A549 (cell line): ENCODE measurements around the gene FASTK. TPM values are rescaled to one million over a fixed set of nuclear protein-coding genes. Genes with fewer than 3 reads are reported as not detected.

ENCODE experiments used
- ATAC-seq, 2 experiments: fragments of 200-7000 bp in 1 of 2; fragments of >200 bp in 1 of 2; cut with Nextera tagmentation in 1 of 2; cut with Tn5 transposase in 1 of 2; 3 replicates each; pipeline versions ENCODE4 v1.8.0 to v1.9.1; 2018 to 2020; ENCODE audit warnings: mild to moderate bottlenecking in 1 of 2, moderate library complexity in 1 of 2
- CTCF ChIA-PET: fragments of 300-600 bp; sonication (Branson Sonifier 250); formaldehyde crosslinking; extraction: SDS; loops from one replicate; lab custom pipeline; 2021; ENCODE audit warnings: antibody characterized with exemption, inconsistent platforms; lab: Yijun Ruan, JAX
- POLR2A ChIA-PET: fragments of 350-600 bp; formaldehyde crosslinking; extraction: SDS; loops from one replicate; lab custom pipeline; 2021; ENCODE audit warnings: antibody characterized with exemption, inconsistent platforms; lab: Yijun Ruan, JAX
- DNase-seq, 2 experiments: peaks; one replicate each; pipeline versions ENCODE4 v3.0.0 to v3.0.0-alpha.2; 2011 to 2016; ENCODE audit warnings: low read depth in 1 of 2, low spot score in 1 of 2
- FAIRE-seq: peaks from 2 replicates; lab custom pipeline; 2011; peaks lifted over from hg19 to GRCh38; lab: Jason Lieb, UNC
- H3K27ac ChIP-seq, 2 experiments: fragments of >200 bp; sonication (Bioruptor Twin); formaldehyde crosslinking; 3 replicates each; pipeline ENCODE4 v1.5.1; 2016 to 2017
- H3K4me1 ChIP-seq: fragments of >200 bp; sonication (Bioruptor Twin); formaldehyde crosslinking; 3 replicates; pipeline ENCODE4 v1.6.1; 2016
- H3K4me2 ChIP-seq: fragments of >200 bp; sonication (Bioruptor Twin); formaldehyde crosslinking; 3 replicates; pipeline ENCODE4 v1.6.1; 2016
- H3K4me3 ChIP-seq: fragments of >200 bp; sonication (Bioruptor Twin); formaldehyde crosslinking; 3 replicates; pipeline ENCODE4 v1.5.1; 2016
- H3K9me3 ChIP-seq: fragments of >200 bp; sonication (Bioruptor Twin); formaldehyde crosslinking; 3 replicates; pipeline ENCODE4 v1.6.1; 2016
- BHLHE40 ChIP-seq: IDR thresholded peaks from 2 replicates; pipeline ENCODE4 v1.6.1; 2012; ENCODE audit warnings: low read depth, low read length, inconsistent platforms
- ESRRA ChIP-seq: fragments of 150-350 bp; IDR thresholded peaks from 2 replicates; pipeline ENCODE4 v1.6.1; 2014; ENCODE audit warnings: mild to moderate bottlenecking, low read length, borderline replicate concordance
- HEYL ChIP-seq: fragments of 250-450 bp; sonication (Bioruptor Pico); IDR thresholded peaks from 2 replicates; pipeline ENCODE4 v1.8.0; 2021; ENCODE audit warnings: mild to moderate bottlenecking, moderate library complexity
- HOXA7 ChIP-seq: fragments of 250-450 bp; sonication (Bioruptor Pico); IDR thresholded peaks from 2 replicates; pipeline ENCODE4 v1.5.0; 2020; ENCODE audit warnings: mild to moderate bottlenecking, moderate library complexity
- HOXB5 ChIP-seq: fragments of 250-450 bp; sonication (Bioruptor Pico); IDR thresholded peaks from 2 replicates; pipeline ENCODE4 v1.5.0; 2020; ENCODE audit warnings: mild to moderate bottlenecking, moderate library complexity
- JUNB ChIP-seq: fragments of >200 bp; sonication (Bioruptor Twin); formaldehyde crosslinking; IDR thresholded peaks from 2 replicates; pipeline ENCODE4 v1.6.1; 2016
- MAFK ChIP-seq: fragments of 450-650 bp; IDR thresholded peaks from 2 replicates; pipeline ENCODE4 v1.6.1; 2014; ENCODE audit not compliant: partially characterized antibody
- NPAS2 ChIP-seq: fragments of 250-450 bp; sonication (Bioruptor Pico); IDR thresholded peaks from 2 replicates; pipeline ENCODE4 v1.8.0; 2022; ENCODE audit warnings: mild to moderate bottlenecking, moderate library complexity, borderline replicate concordance
- PHF8 ChIP-seq: fragments of 200-600 bp; sonication (generic); IDR thresholded peaks from 2 replicates; pipeline ENCODE4 v1.6.1; 2016; ENCODE audit warnings: low read depth, mild to moderate bottlenecking, antibody characterized with exemption, moderate library complexity, borderline replicate concordance
- POLR2A ChIP-seq: IDR thresholded peaks from 2 replicates; pipeline ENCODE4 v1.6.1; 2012; ENCODE audit warnings: mild to moderate bottlenecking, low read length
- RARB ChIP-seq: fragments of 250-450 bp; sonication (Bioruptor Pico); IDR thresholded peaks from 2 replicates; pipeline ENCODE4 v1.8.0; 2021; ENCODE audit warnings: mild to moderate bottlenecking, moderate library complexity
- RCOR1 ChIP-seq: fragments of 150-350 bp; IDR thresholded peaks from 2 replicates; pipeline ENCODE4 v1.6.1; 2014; ENCODE audit warnings: antibody characterized with exemption, low read length, low read depth
- RFX5 ChIP-seq: fragments of 450-650 bp; IDR thresholded peaks from 2 replicates; pipeline ENCODE4 v1.7.1; 2014; ENCODE audit warnings: antibody characterized with exemption, mild to moderate bottlenecking, moderate library complexity
- RNF2 ChIP-seq: fragments of 200-600 bp; sonication (generic); IDR thresholded peaks from 2 replicates; pipeline ENCODE4 v1.6.1; 2016; ENCODE audit warnings: low read depth, mild to moderate bottlenecking, antibody characterized with exemption, moderate library complexity, borderline replicate concordance
- SREBF2 ChIP-seq: fragments of 450-650 bp; IDR thresholded peaks from 2 replicates; pipeline ENCODE4 v1.6.1; 2014; ENCODE audit warnings: mild to moderate bottlenecking, moderate library complexity
- TFCP2L1 ChIP-seq: fragments of 250-450 bp; sonication (Bioruptor Pico); IDR thresholded peaks from 2 replicates; pipeline ENCODE4 v1.5.0; 2021; ENCODE audit warnings: mild to moderate bottlenecking
- ZNF302 ChIP-seq: fragments of 250-450 bp; sonication (Bioruptor Pico); IDR thresholded peaks from 2 replicates; pipeline ENCODE4 v1.9.0; 2021; ENCODE audit warnings: inconsistent platforms, mild to moderate bottlenecking, moderate library complexity
- ZSCAN20 ChIP-seq: fragments of 250-450 bp; sonication (Bioruptor Pico); IDR thresholded peaks from 2 replicates; pipeline ENCODE4 v1.8.0; 2022; ENCODE audit warnings: mild to moderate bottlenecking, moderate library complexity
- WGBS: methylation state at CpG from one replicate; pipeline ENCODE4 v1.1.6; 2017; ENCODE audit errors: missing lambda C conversion rate; 5-methylcytosine and 5-hydroxymethylcytosine counted together
- polyA plus RNA-seq, 4 experiments: library from polyadenylated mRNA; depleted of rRNA in 3 of 4; stranded (reverse); fragments of >200 nt; fragmentation: RNase III in 1 of 4; extraction: RNeasy Plus Mini Kit Qiagen cat#74134 plus additional on column Dnase treatment in 1 of 4; gene quantifications; 2 replicates in 3 of 4; 3 replicates in 1 of 4; pipeline ENCODE4 v1.2.3, GENCODE V29; 2011 to 2017
- TF ChIP-seq, protein P1 (sequence below): fragments of >200 bp; sonication (Bioruptor Twin); formaldehyde crosslinking; IDR thresholded peaks from 3 replicates; pipeline ENCODE4 v1.6.1; 2016
- TF ChIP-seq, protein P2 (sequence below): fragments of >200 bp; sonication (Bioruptor Twin); formaldehyde crosslinking; IDR thresholded peaks from 3 replicates; pipeline ENCODE4 v1.5.1; 2016
- TF ChIP-seq, protein P3 (sequence below): IDR thresholded peaks from 2 replicates; pipeline ENCODE4 v1.6.1; 2012
- TF ChIP-seq, protein P4 (sequence below): fragments of 250-450 bp; sonication (Bioruptor Pico); IDR thresholded peaks from 2 replicates; pipeline ENCODE4 v1.5.0; 2021; ENCODE audit warnings: mild to moderate bottlenecking, moderate library complexity, borderline replicate concordance
- TF ChIP-seq, protein P5 (sequence below): fragments of 150-350 bp; IDR thresholded peaks from 2 replicates; pipeline ENCODE4 v1.6.1; 2014; ENCODE audit warnings: low read depth, mild to moderate bottlenecking, low read length
- TF ChIP-seq, protein P6 (sequence below): fragments of 250-450 bp; sonication (Bioruptor Pico); IDR thresholded peaks from 2 replicates; pipeline ENCODE4 v1.5.0; 2020; ENCODE audit warnings: low read depth, mild to moderate bottlenecking, moderate library complexity

The FASTK gene
- polyA plus RNA-seq, 2 of the 4 experiments (the other 2 are of a cell fraction), result 38.5 to 72.4 TPM

DNA sequence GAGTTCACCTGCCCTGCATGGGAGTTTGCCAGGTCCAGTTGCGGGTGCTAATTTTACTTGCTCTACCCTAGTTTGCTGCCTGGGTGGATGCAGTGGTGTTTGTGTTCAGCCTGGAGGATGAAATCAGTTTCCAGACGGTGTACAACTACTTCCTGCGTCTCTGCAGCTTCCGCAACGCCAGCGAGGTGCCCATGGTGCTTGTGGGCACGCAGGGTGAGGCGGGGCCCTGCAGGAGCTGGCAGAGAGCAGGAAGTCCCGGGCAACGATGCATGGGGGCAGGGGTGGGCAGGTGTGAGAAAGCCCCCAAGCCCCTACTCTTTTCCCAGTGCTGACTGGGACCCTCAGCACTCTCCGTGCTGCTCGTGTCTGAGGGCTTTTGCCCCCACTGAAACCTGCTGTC, 37.0 kb upstream of the FASTK start:
- POLR2A ChIA-PET, result interaction anchor here (0.6 kb wide), 1 partner anchor 70 kb away, joined by 3 read pairs; no protein-coding TSS in a partner anchor
- CTCF ChIA-PET, result interaction anchor here (0.9 to 1.7 kb wide), 6 partner anchors 10 to 219 kb away, joined by 3 to 5 read pairs (median 4); no protein-coding TSS in a partner anchor
- no peaks in the 10 kb centered on the region for H3K9me3 ChIP-seq
- TF ChIP-seq HEYL (no peak), RCOR1 (no peak), HOXA7 (CRISPR knock-in tag) (no peak), POLR2A (no peak), RARB (CRISPR knock-in tag) (no peak), TFCP2L1 (CRISPR knock-in tag) (no peak), PHF8 (no peak), NPAS2 (CRISPR knock-in tag) (no peak), ZNF302 (CRISPR knock-in tag) (no peak), SREBF2 (no peak)
- TF ChIP-seq, protein P1, sequence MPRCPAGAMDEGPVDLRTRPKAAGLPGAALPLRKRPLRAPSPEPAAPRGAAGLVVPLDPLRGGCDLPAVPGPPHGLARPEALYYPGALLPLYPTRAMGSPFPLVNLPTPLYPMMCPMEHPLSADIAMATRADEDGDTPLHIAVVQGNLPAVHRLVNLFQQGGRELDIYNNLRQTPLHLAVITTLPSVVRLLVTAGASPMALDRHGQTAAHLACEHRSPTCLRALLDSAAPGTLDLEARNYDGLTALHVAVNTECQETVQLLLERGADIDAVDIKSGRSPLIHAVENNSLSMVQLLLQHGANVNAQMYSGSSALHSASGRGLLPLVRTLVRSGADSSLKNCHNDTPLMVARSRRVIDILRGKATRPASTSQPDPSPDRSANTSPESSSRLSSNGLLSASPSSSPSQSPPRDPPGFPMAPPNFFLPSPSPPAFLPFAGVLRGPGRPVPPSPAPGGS, result no peak
- TF ChIP-seq, protein P2, sequence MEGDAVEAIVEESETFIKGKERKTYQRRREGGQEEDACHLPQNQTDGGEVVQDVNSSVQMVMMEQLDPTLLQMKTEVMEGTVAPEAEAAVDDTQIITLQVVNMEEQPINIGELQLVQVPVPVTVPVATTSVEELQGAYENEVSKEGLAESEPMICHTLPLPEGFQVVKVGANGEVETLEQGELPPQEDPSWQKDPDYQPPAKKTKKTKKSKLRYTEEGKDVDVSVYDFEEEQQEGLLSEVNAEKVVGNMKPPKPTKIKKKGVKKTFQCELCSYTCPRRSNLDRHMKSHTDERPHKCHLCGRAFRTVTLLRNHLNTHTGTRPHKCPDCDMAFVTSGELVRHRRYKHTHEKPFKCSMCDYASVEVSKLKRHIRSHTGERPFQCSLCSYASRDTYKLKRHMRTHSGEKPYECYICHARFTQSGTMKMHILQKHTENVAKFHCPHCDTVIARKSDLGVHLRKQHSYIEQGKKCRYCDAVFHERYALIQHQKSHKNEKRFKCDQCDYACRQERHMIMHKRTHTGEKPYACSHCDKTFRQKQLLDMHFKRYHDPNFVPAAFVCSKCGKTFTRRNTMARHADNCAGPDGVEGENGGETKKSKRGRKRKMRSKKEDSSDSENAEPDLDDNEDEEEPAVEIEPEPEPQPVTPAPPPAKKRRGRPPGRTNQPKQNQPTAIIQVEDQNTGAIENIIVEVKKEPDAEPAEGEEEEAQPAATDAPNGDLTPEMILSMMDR, result no peak
- TF ChIP-seq, protein P3, sequence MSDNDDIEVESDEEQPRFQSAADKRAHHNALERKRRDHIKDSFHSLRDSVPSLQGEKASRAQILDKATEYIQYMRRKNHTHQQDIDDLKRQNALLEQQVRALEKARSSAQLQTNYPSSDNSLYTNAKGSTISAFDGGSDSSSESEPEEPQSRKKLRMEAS, result no peak
- TF ChIP-seq, protein P4, sequence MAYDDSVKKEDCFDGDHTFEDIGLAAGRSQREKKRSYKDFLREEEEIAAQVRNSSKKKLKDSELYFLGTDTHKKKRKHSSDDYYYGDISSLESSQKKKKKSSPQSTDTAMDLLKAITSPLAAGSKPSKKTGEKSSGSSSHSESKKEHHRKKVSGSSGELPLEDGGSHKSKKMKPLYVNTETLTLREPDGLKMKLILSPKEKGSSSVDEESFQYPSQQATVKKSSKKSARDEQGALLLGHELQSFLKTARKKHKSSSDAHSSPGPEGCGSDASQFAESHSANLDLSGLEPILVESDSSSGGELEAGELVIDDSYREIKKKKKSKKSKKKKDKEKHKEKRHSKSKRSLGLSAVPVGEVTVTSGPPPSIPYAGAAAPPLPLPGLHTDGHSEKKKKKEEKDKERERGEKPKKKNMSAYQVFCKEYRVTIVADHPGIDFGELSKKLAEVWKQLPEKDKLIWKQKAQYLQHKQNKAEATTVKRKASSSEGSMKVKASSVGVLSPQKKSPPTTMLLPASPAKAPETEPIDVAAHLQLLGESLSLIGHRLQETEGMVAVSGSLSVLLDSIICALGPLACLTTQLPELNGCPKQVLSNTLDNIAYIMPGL (CRISPR knock-in tag), result no peak
- TF ChIP-seq, protein P5, sequence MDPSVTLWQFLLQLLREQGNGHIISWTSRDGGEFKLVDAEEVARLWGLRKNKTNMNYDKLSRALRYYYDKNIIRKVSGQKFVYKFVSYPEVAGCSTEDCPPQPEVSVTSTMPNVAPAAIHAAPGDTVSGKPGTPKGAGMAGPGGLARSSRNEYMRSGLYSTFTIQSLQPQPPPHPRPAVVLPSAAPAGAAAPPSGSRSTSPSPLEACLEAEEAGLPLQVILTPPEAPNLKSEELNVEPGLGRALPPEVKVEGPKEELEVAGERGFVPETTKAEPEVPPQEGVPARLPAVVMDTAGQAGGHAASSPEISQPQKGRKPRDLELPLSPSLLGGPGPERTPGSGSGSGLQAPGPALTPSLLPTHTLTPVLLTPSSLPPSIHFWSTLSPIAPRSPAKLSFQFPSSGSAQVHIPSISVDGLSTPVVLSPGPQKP, result no peak
- TF ChIP-seq, protein P6, sequence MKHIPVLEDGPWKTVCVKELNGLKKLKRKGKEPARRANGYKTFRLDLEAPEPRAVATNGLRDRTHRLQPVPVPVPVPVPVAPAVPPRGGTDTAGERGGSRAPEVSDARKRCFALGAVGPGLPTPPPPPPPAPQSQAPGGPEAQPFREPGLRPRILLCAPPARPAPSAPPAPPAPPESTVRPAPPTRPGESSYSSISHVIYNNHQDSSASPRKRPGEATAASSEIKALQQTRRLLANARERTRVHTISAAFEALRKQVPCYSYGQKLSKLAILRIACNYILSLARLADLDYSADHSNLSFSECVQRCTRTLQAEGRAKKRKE (CRISPR knock-in tag), result no peak
- FAIRE-seq (no peak), DNase-seq (no peak), ATAC-seq (no peak)
- WGBS, result 80% methylated on average over 11 of the region's 12 CpGs
- H3K27ac ChIP-seq, result no peak overlapping the region
- H3K4me3 ChIP-seq, result no peak overlapping the region
- H3K4me2 ChIP-seq, result no peak overlapping the region
- peaks cover 30% of the 10 kb centered on the region for H3K4me1 ChIP-seq

DNA sequence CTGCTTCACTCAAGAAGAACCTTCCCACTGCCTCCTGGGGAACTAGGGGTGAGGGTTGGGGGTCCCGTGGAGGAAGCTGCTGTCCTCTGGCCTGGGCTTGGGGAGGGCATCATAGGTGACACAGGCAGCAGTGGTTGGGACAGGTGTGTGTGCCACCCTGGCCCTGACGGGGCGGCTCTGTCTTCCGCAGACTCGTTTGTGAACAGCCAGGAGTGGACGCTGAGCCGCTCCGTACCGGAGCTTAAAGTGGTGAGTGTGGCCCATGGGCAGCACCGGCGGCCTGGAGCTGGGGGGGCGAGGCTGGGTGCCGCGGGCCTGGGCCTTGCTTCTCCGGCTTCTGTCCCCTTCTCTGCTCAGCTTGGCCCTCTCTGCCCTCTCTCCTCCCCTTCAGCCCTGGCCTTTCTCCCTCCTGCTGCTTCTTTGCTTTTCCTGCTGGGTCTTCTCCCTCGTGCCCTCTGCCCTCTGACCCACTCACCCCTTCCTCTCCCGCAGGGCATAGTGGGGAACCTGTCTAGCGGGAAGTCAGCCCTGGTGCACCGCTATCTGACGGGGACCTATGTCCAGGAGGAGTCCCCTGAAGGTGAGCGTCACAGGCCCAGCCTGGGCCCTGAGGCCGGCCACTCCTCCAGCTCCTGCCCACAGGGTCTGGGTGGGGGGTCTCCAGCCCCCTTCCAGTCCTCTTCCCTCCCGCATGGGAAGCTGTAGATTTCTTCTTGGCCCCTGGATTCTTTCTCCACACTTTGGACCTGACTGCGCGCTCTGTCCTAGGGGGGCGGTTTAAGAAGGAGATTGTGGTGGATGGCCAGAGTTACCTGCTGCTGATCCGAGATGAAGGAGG, 36.2 kb upstream of the FASTK start:
- H3K9me3 ChIP-seq, result no peaks in the 10 kb centered on the region
- peaks cover 32% of the 10 kb centered on the region for H3K4me1 ChIP-seq
- CTCF ChIA-PET, result interaction anchor here (0.9 to 1.8 kb wide), 9 partner anchors 9 to 218 kb away, joined by 3 to 6 read pairs (median 4); partner anchors contain the start of gene GBX1
- DNase-seq, result no peak
- no peak for FAIRE-seq
- POLR2A ChIA-PET, result interaction anchor here (0.6 kb wide), 1 partner anchor 69 kb away, joined by 3 read pairs; no protein-coding TSS in a partner anchor
- TF ChIP-seq ZSCAN20 (CRISPR knock-in tag), result no peak
- TF ChIP-seq JUNB, result no peak
- TF ChIP-seq HEYL, result no peak
- TF ChIP-seq ESRRA, result no peak
- no peak for TF ChIP-seq RNF2
- TF ChIP-seq HOXB5 (CRISPR knock-in tag), result no peak
- TF ChIP-seq RFX5, result no peak
- TF ChIP-seq, protein P4 (CRISPR knock-in tag), result no peak
- no peak for TF ChIP-seq BHLHE40
- no peak for TF ChIP-seq MAFK
- H3K4me2 ChIP-seq, result no peak overlapping the region
- H3K4me3 ChIP-seq, result no peak overlapping the region
- 90% methylated on average over 27 of the region's 27 CpGs for WGBS
- peak overlapping the region in 1 of 2 experiments; percentile 73; a peak in 2 of 6 replicates for H3K27ac ChIP-seq
- no peak for ATAC-seq
